ENCODE measurements around the gene MYBPC1. TPM values are rescaled to one million over a fixed set of nuclear protein-coding genes. Genes with fewer than 3 reads are reported as not detected.

The MYBPC1 gene
- total and polyA plus RNA-seq, 12 donors, result 0.14 to 9.3 (median 0.66) TPM; not detected in 5

GRCh38 chr12:101628676-101629075 lies 33.9 kb downstream of the MYBPC1 start:
- Histone ChIP-seq H3K36me3 (replicated peaks in 1 of 2) (no peaks in the 10 kb centered on the region), H3K4me1 (replicated peaks in 1 of 2) (no peaks in the 10 kb centered on the region), H3K4me3 (no peak overlapping the region), H3K27ac (no peak overlapping the region), H3K27me3 (no peaks in the 10 kb centered on the region), H3K9me3 (replicated peaks in 1 of 3) (no peaks in the 10 kb centered on the region)
- intact Hi-C loops (cut with DNase I), result no loop called here
- WGBS, 4 donors, result 70 to 80% (median 75%) methylated on average over 3 of the region's 3 CpGs
- TF ChIP-seq, protein P1, sequence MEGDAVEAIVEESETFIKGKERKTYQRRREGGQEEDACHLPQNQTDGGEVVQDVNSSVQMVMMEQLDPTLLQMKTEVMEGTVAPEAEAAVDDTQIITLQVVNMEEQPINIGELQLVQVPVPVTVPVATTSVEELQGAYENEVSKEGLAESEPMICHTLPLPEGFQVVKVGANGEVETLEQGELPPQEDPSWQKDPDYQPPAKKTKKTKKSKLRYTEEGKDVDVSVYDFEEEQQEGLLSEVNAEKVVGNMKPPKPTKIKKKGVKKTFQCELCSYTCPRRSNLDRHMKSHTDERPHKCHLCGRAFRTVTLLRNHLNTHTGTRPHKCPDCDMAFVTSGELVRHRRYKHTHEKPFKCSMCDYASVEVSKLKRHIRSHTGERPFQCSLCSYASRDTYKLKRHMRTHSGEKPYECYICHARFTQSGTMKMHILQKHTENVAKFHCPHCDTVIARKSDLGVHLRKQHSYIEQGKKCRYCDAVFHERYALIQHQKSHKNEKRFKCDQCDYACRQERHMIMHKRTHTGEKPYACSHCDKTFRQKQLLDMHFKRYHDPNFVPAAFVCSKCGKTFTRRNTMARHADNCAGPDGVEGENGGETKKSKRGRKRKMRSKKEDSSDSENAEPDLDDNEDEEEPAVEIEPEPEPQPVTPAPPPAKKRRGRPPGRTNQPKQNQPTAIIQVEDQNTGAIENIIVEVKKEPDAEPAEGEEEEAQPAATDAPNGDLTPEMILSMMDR (IDR thresholded peaks at IDR 0.05), result no peak
- TF ChIP-seq POLR2A (IDR thresholded peaks at IDR 0.05), result no peak
- no peak for DNase-seq

DNA sequence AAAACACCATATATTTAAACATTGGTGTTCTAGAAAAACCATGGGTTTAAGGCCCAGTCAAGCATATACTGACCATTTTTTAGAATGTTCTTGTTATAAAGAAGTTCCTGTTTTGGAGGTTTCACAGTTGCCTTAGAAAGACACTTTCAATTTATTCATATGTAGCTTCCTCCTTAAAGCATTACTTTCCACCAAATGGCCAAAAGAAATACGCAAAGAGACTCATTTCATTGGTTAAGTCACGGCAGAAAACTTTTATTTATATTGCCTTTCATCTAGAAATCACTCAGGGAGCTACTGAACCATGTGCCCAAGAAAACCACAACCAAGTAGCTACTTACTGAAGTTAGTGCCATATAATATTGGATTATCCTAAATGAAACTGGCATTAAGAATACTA lies 40.0 kb downstream of the MYBPC1 start:
- no peak overlapping the region for H3K27ac ChIP-seq
- no peaks in the 10 kb centered on the region for H3K36me3 ChIP-seq (replicated peaks in 1 of 2)
- TF ChIP-seq, protein P1 (IDR thresholded peaks at IDR 0.05), result no peak
- TF ChIP-seq POLR2A (IDR thresholded peaks at IDR 0.05), result no peak
- DNase-seq, result no peak
- intact Hi-C loops (cut with DNase I), result no loop called here
- H3K4me3 ChIP-seq, result no peak overlapping the region
- no peaks in the 10 kb centered on the region for H3K4me1 ChIP-seq (replicated peaks in 1 of 2)
- 56 to 80% (median 72%) methylated on average over 2 of the region's 2 CpGs for WGBS, 4 donors
- no peaks in the 10 kb centered on the region for H3K27me3 ChIP-seq
- H3K9me3 ChIP-seq (replicated peaks in 1 of 3), result no peaks in the 10 kb centered on the region

- 78 to 90% (median 84%) methylated on average over 3 of the region's 3 CpGs for WGBS, 4 donors
Measured at GRCh38 chr12:101637936-101638335, 43.2 kb downstream of the MYBPC1 start.

GRCh38 chr12:101642115-101643067 lies 47.6 kb downstream of the MYBPC1 start:
- no peak for TF ChIP-seq POLR2A (IDR thresholded peaks at IDR 0.05)
- TF ChIP-seq, protein P1 (IDR thresholded peaks at IDR 0.05), result no peak
- peak in 2 of 7 donors; percentile 7 to 20 for DNase-seq
- H3K36me3 ChIP-seq (replicated peaks in 1 of 2), result no peaks in the 10 kb centered on the region
- H3K27me3 ChIP-seq, result no peaks in the 10 kb centered on the region
- H3K4me3 ChIP-seq, result peak overlapping the region in 1 of 4 donors; percentile 47
- WGBS, 4 donors, result 11 to 21% (median 14%) methylated on average over 34 to 36 of the region's 36 CpGs
- intact Hi-C loops (cut with DNase I), result no loop called here
- peaks cover 0 to 6% of the 10 kb centered on the region in 2 donors for H3K4me1 ChIP-seq (replicated peaks in 1 of 2)
- H3K9me3 ChIP-seq (replicated peaks in 1 of 3), result no peaks in the 10 kb centered on the region
- no peak overlapping the region for H3K27ac ChIP-seq

More at GRCh38 chr12:101637936-101638335, 43.2 kb downstream of the MYBPC1 start:
- intact Hi-C loops (cut with DNase I), result no loop called here
- Histone ChIP-seq H3K4me1 (replicated peaks in 1 of 2) (peaks cover 0 to 6% of the 10 kb centered on the region in 2 donors), H3K27me3 (no peaks in the 10 kb centered on the region), H3K27ac (no peak overlapping the region), H3K4me3 (no peak overlapping the region), H3K36me3 (replicated peaks in 1 of 2) (no peaks in the 10 kb centered on the region), H3K9me3 (replicated peaks in 1 of 3) (no peaks in the 10 kb centered on the region)
- DNase-seq, result no peak
- TF ChIP-seq POLR2A (IDR thresholded peaks at IDR 0.05), result no peak
- TF ChIP-seq, protein P1 (IDR thresholded peaks at IDR 0.05), result no peak

All from adrenal gland (tissue), 12 donors.